HepG2 (cell line): ENCODE measurements around the gene SMG7. TPM values are rescaled to one million over a fixed set of nuclear protein-coding genes. Genes with fewer than 3 reads are reported as not detected.

Experiments used
- ATAC-seq: fragments of 200-7000 bp; cut with Tn5 transposase; 3 replicates; pipeline ENCODE4 v1.9.1; 2020; ENCODE audit warnings: mild to moderate bottlenecking, moderate library complexity
- BruUV-seq: library from RNA; stranded (reverse); fragments of 400-500 nt; replicated peaks from 2 replicates; lab custom pipeline; 2021; lab: Mats Ljungman, UMichigan
- CTCF ChIA-PET: fragments of 300-600 bp; formaldehyde crosslinking; extraction: SDS; loops from one replicate; lab custom pipeline; 2021; ENCODE audit warnings: low total read pairs, inconsistent platforms, low intra/inter-chr PET ratio; lab: Yijun Ruan, JAX
- POLR2A ChIA-PET: fragments of 350-600 bp; sonication (Branson Sonifier 250); formaldehyde crosslinking; loops from one replicate; lab custom pipeline; 2020; ENCODE audit warnings: antibody characterized with exemption, inconsistent platforms; lab: Yijun Ruan, JAX
- DNase-seq: peaks from one replicate; pipeline ENCODE4 v3.0.0-alpha.2; 2015; ENCODE audit warnings: low spot score
- FAIRE-seq: peaks from 3 replicates; lab custom pipeline; 2011; peaks lifted over from hg19 to GRCh38; lab: Jason Lieb, UNC
- H2AFZ ChIP-seq: one replicate; pipeline ENCODE4 v1.6.1; 2011; ENCODE audit warnings: low read length, inconsistent platforms
- H3K27ac ChIP-seq: fragments of 300-600 bp; 3 replicates; pipeline ENCODE4 v1.8.0; 2011; ENCODE audit warnings: mixed run types, mild to moderate bottlenecking, mixed read lengths, low read length, inconsistent platforms; ENCODE audit not compliant: insufficient read depth; ENCODE audit errors: extremely low read length
- H3K27me3 ChIP-seq, 2 experiments: fragments of 200-600 bp in 1 of 2; 2 replicates in 1 of 2; 3 replicates in 1 of 2; pipeline versions ENCODE4 v1.6.0 to v1.8.0; 2011; ENCODE audit warnings: low read length in 2 of 2, mild to moderate bottlenecking in 2 of 2, moderate library complexity in 2 of 2, inconsistent platforms in 1 of 2; ENCODE audit not compliant: insufficient read depth in 2 of 2, control insufficient read depth in 1 of 2
- H3K36me3 ChIP-seq, 2 experiments: fragments of 200-600 bp in 1 of 2; replicated peaks in 1 of 2; 2 replicates in 1 of 2; 3 replicates in 1 of 2; pipeline versions ENCODE4 v1.5.1 to v1.8.0; 2011; ENCODE audit warnings: low read length in 2 of 2, inconsistent platforms in 1 of 2; ENCODE audit not compliant: insufficient read depth in 2 of 2, control insufficient read depth in 1 of 2
- H3K4me1 ChIP-seq: 2 replicates; pipeline ENCODE4 v1.5.1; 2012; ENCODE audit warnings: low read length, inconsistent platforms; ENCODE audit not compliant: insufficient read depth
- H3K4me2 ChIP-seq: 2 replicates; pipeline ENCODE4 v1.6.0; 2011; ENCODE audit warnings: low read depth, low read length, inconsistent platforms
- H3K4me3 ChIP-seq, 3 experiments: fragments of 200-600 bp in 1 of 3; sonication (generic), shearing (Covaris generic) in 1 of 3; replicated peaks in 1 of 3; 2 replicates each; pipeline ENCODE4 v1.5.1; 2011 to 2016; ENCODE audit warnings: low read length in 3 of 3, inconsistent platforms in 2 of 3, low read depth in 2 of 3, mild to moderate bottlenecking in 2 of 3, control low read depth in 1 of 3, mixed read lengths in 1 of 3; ENCODE audit not compliant: insufficient read depth in 1 of 3
- H3K79me2 ChIP-seq: one replicate; pipeline ENCODE4 v1.6.1; 2011; ENCODE audit warnings: low read length, inconsistent platforms; ENCODE audit not compliant: insufficient read depth
- H3K9ac ChIP-seq: 2 replicates; pipeline ENCODE4 v1.6.0; 2011; ENCODE audit warnings: mild to moderate bottlenecking, low read depth, low read length, inconsistent platforms; ENCODE audit not compliant: insufficient read depth
- H3K9me3 ChIP-seq: 2 replicates; pipeline ENCODE4 v1.5.1; 2012; ENCODE audit warnings: mild to moderate bottlenecking, low read length
- H4K20me1 ChIP-seq: 2 replicates; pipeline ENCODE4 v1.6.0; 2011; ENCODE audit warnings: inconsistent platforms, mild to moderate bottlenecking, low read length, moderate library complexity; ENCODE audit not compliant: insufficient read depth
- AGO1 ChIP-seq: fragments of 200-400 bp; formaldehyde crosslinking; IDR thresholded peaks from 2 replicates; pipeline ENCODE4 v1.6.1; 2017; ENCODE audit warnings: mild to moderate bottlenecking, low read depth, low read length, moderate library complexity; ENCODE audit not compliant: poor library complexity, severe bottlenecking
- DPF2 ChIP-seq: sonication (generic); formaldehyde crosslinking; IDR thresholded peaks from 2 replicates; pipeline ENCODE4 v1.4.0; 2020; ENCODE audit warnings: mild to moderate bottlenecking, low read depth, missing genetic modification reagents, borderline replicate concordance
- GZF1 ChIP-seq: sonication (generic); formaldehyde crosslinking; IDR thresholded peaks from 2 replicates; pipeline ENCODE4 v1.5.1; 2020; ENCODE audit warnings: mild to moderate bottlenecking, missing genetic modification reagents
- KDM5B ChIP-seq: sonication (generic); formaldehyde crosslinking; IDR thresholded peaks from 2 replicates; pipeline ENCODE4 v1.4.0; 2020; ENCODE audit warnings: missing genetic modification reagents, mild to moderate bottlenecking, borderline replicate concordance
- MAZ ChIP-seq, 2 experiments: sonication (generic) in 1 of 2; formaldehyde crosslinking in 1 of 2; IDR thresholded peaks; 2 replicates each; pipeline versions ENCODE4 v1.5.0 to v1.6.1; 2012 to 2020; ENCODE audit warnings: low read depth in 2 of 2, mild to moderate bottlenecking in 2 of 2, borderline replicate concordance in 1 of 2, improper control_type of control experiment in 1 of 2, low read length in 1 of 2, missing genetic modification reagents in 1 of 2, moderate library complexity in 1 of 2
- MTA3 ChIP-seq: sonication (generic); formaldehyde crosslinking; IDR thresholded peaks from 2 replicates; pipeline ENCODE4 v1.4.0; 2020; ENCODE audit warnings: missing genetic modification reagents
- MYC ChIP-seq: sonication (generic); formaldehyde crosslinking; IDR thresholded peaks from 2 replicates; pipeline ENCODE4 v1.9.0; 2021; ENCODE audit warnings: missing genetic modification reagents, borderline replicate concordance
- SIN3A ChIP-seq: IDR thresholded peaks from 2 replicates; pipeline ENCODE4 v1.6.1; 2011; ENCODE audit warnings: low read depth, mild to moderate bottlenecking, control low read depth, low read length, borderline replicate concordance
- SIX4 ChIP-seq: sonication (generic); formaldehyde crosslinking; IDR thresholded peaks from 2 replicates; pipeline ENCODE4 v1.4.0; 2020; ENCODE audit warnings: missing genetic modification reagents
- SKI ChIP-seq: fragments of 450-650 bp; IDR thresholded peaks from one replicate; pipeline ENCODE4 v1.6.1; 2018; ENCODE audit warnings: mild to moderate bottlenecking; ENCODE audit not compliant: partially characterized antibody
- SP5 ChIP-seq: IDR thresholded peaks from 2 replicates; pipeline ENCODE4 v1.6.1; 2016; ENCODE audit warnings: low read depth, borderline replicate concordance
- YEATS4 ChIP-seq: sonication (generic); formaldehyde crosslinking; IDR thresholded peaks from 2 replicates; pipeline ENCODE4 v1.4.0; 2020; ENCODE audit warnings: missing genetic modification reagents, borderline replicate concordance
- ZNF33B ChIP-seq: sonication (generic); formaldehyde crosslinking; IDR thresholded peaks from 2 replicates; pipeline ENCODE4 v1.5.1; 2020; ENCODE audit warnings: mild to moderate bottlenecking, missing genetic modification reagents
- ZNF619 ChIP-seq: sonication (generic); formaldehyde crosslinking; IDR thresholded peaks from 2 replicates; pipeline ENCODE4 v1.4.0; 2020; ENCODE audit warnings: mild to moderate bottlenecking, missing genetic modification reagents
- ZNF839 ChIP-seq: sonication (generic); formaldehyde crosslinking; IDR thresholded peaks from 2 replicates; pipeline ENCODE4 v1.4.0; 2020; ENCODE audit warnings: missing genetic modification reagents, mild to moderate bottlenecking, borderline replicate concordance
- WGBS: methylation state at CpG from one replicate; pipeline ENCODE4 v1.1.6; 2017; ENCODE audit warnings: low lambda C conversion rate; 5-methylcytosine and 5-hydroxymethylcytosine counted together
- in situ Hi-C: cut with HindIII; loops from 2 replicates; pipeline ENCODE4 v1.10.0; 2017; ENCODE audit warnings: low pct_unique_long_range_greater_than_20kb; ENCODE audit not compliant: extremely low pct_ligation_motif_present
- intact Hi-C: fragments of 100-400 bp; cut with micrococcal nuclease; formaldehyde crosslinking; loops from one replicate; pipeline ENCODE4 v1.10.0; 2022; ENCODE audit not compliant: unreplicated experiment
- polyA plus RNA-seq, 8 experiments: library from polyadenylated mRNA; depleted of rRNA in 3 of 8; stranded (reverse) in 7 of 8; unstranded in 1 of 8; fragments of >200 nt; fragmentation: Illumina TruSeq in 4 of 8; extraction: Trizol in 4 of 8; gene quantifications; 2 replicates each; pipeline versions ENCODE4 v1.2.1 to v1.2.3, GENCODE V29; 2011 to 2016; ENCODE audit warnings: low read depth in 4 of 8, missing spikeins in 1 of 8, mixed read lengths in 1 of 8; ENCODE audit not compliant: insufficient read depth in 1 of 8
- total RNA-seq, 5 experiments: library from RNA; depleted of rRNA; stranded (reverse); fragments of >200 nt; fragmentation: Illumina TruSeq; extraction: Trizol; gene quantifications; 2 replicates each; pipeline ENCODE4 v1.2.3, GENCODE V29; 2016; ENCODE audit warnings: low read depth in 1 of 5
- TF ChIP-seq, protein P1 (sequence below): sonication (generic); formaldehyde crosslinking; IDR thresholded peaks from 2 replicates; pipeline ENCODE4 v1.4.0; 2020; ENCODE audit warnings: mild to moderate bottlenecking, missing genetic modification reagents

SMG7 gene
- total and polyA plus RNA-seq, 2 of the 13 experiments (the other 11 are each of a cell fraction or from before 2014, with no cell fraction given): 14.9 to 27.9 TPM

GRCh38 chr1:183553331-183553730 is 81.0 kb downstream of the SMG7 start:
- BruUV-seq: no TSS peak
- CTCF ChIA-PET: no interaction called here
- POLR2A ChIA-PET: no interaction called here

More at GRCh38 chr1:183553331-183553730, 81.0 kb downstream of the SMG7 start:
- in situ Hi-C loops (loop anchor here (25.0 kb wide), 1 partner anchor 266 kb away; no protein-coding TSS in a partner anchor), intact Hi-C loops (no loop called here)
- H3K27me3 ChIP-seq: no peaks in the 10 kb centered on the region
- no peak for FAIRE-seq
- ATAC-seq: no peak
- no peak overlapping the region for H3K4me3 ChIP-seq
- no peak for DNase-seq
- WGBS: 93% methylated on average over 4 of the region's 5 CpGs
- no peak overlapping the region for H2AFZ ChIP-seq
- H3K4me1 ChIP-seq: no peaks in the 10 kb centered on the region
- no peak overlapping the region for H3K4me2 ChIP-seq
- no peaks in the 10 kb centered on the region for H3K79me2 ChIP-seq
- H4K20me1 ChIP-seq: no peaks in the 10 kb centered on the region
- H3K27ac ChIP-seq: no peak overlapping the region
- no peaks in the 10 kb centered on the region for H3K9me3 ChIP-seq
- peaks cover 14 to 44% of the 10 kb centered on the region in 2 experiments for H3K36me3 ChIP-seq
- no peak overlapping the region for H3K9ac ChIP-seq
- TF ChIP-seq SKI (no peak), ZNF619 (no peak), MYC (CRISPR knock-in tag) (no peak), SIN3A (no peak), SIX4 (no peak), AGO1 (no peak), DPF2 (CRISPR knock-in tag) (no peak), SP5 (no peak), YEATS4 (CRISPR knock-in tag) (no peak), KDM5B (CRISPR knock-in tag) (no peak), ZNF839 (no peak), GZF1 (CRISPR knock-in tag) (no peak), MTA3 (CRISPR knock-in tag) (no peak), ZNF33B (CRISPR knock-in tag) (no peak), MAZ (IDR thresholded peaks at IDR 0.05; ENCODE audit: borderline replicate concordance, low read depth, low read length) (no peak), MAZ (CRISPR knock-in tag; IDR thresholded peaks at IDR 0.05; ENCODE audit: low read depth) (no peak)
- TF ChIP-seq, protein P1, sequence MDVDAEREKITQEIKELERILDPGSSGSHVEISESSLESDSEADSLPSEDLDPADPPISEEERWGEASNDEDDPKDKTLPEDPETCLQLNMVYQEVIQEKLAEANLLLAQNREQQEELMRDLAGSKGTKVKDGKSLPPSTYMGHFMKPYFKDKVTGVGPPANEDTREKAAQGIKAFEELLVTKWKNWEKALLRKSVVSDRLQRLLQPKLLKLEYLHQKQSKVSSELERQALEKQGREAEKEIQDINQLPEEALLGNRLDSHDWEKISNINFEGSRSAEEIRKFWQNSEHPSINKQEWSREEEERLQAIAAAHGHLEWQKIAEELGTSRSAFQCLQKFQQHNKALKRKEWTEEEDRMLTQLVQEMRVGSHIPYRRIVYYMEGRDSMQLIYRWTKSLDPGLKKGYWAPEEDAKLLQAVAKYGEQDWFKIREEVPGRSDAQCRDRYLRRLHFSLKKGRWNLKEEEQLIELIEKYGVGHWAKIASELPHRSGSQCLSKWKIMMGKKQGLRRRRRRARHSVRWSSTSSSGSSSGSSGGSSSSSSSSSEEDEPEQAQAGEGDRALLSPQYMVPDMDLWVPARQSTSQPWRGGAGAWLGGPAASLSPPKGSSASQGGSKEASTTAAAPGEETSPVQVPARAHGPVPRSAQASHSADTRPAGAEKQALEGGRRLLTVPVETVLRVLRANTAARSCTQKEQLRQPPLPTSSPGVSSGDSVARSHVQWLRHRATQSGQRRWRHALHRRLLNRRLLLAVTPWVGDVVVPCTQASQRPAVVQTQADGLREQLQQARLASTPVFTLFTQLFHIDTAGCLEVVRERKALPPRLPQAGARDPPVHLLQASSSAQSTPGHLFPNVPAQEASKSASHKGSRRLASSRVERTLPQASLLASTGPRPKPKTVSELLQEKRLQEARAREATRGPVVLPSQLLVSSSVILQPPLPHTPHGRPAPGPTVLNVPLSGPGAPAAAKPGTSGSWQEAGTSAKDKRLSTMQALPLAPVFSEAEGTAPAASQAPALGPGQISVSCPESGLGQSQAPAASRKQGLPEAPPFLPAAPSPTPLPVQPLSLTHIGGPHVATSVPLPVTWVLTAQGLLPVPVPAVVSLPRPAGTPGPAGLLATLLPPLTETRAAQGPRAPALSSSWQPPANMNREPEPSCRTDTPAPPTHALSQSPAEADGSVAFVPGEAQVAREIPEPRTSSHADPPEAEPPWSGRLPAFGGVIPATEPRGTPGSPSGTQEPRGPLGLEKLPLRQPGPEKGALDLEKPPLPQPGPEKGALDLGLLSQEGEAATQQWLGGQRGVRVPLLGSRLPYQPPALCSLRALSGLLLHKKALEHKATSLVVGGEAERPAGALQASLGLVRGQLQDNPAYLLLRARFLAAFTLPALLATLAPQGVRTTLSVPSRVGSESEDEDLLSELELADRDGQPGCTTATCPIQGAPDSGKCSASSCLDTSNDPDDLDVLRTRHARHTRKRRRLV: no peak
